K562 (cell line): ENCODE data around the gene USP49. TPM values are rescaled to one million over a fixed set of nuclear protein-coding genes. Genes with fewer than 3 reads are reported as not detected.

Experiments
- BCOR ChIP-seq: fragments of 450-650 bp; IDR thresholded peaks from 2 replicates; pipeline ENCODE4 v1.6.1; 2016
- CBFA2T2 ChIP-seq: fragments of 450-650 bp; conservative IDR thresholded peaks from 2 replicates; pipeline ENCODE4 v1.6.1; 2017; ENCODE audit warnings: mild to moderate bottlenecking
- CTCF ChIP-seq, 3 experiments: IDR thresholded peaks in 2 of 3; conservative IDR thresholded peaks in 1 of 3; 2 replicates each; pipeline ENCODE4 v1.5.1; 2011 to 2012; ENCODE audit warnings: low read length in 3 of 3, mild to moderate bottlenecking in 3 of 3, control low read depth in 2 of 3, improper control_type of control experiment in 1 of 3, inconsistent platforms in 1 of 3, low read depth in 1 of 3, mixed read lengths in 1 of 3, moderate library complexity in 1 of 3; ENCODE audit not compliant: insufficient read depth in 2 of 3
- GATAD2A ChIP-seq: fragments of 450-650 bp; IDR thresholded peaks from 2 replicates; pipeline ENCODE4 v1.6.1; 2017
- KDM5B ChIP-seq: fragments of 200-600 bp; sonication (generic); IDR thresholded peaks from 2 replicates; pipeline ENCODE4 v1.6.1; 2012; ENCODE audit warnings: low read depth, mild to moderate bottlenecking, moderate library complexity, low read length, control low read depth, inconsistent platforms; ENCODE audit not compliant: insufficient replicate concordance
- LARP7 ChIP-seq: fragments of 450-650 bp; IDR thresholded peaks from 2 replicates; pipeline ENCODE4 v1.6.1; 2016
- NFXL1 ChIP-seq: fragments of 450-650 bp; formaldehyde crosslinking; IDR thresholded peaks from 2 replicates; pipeline ENCODE4 v1.4.0; 2021; ENCODE audit warnings: mild to moderate bottlenecking
- NUFIP1 ChIP-seq: fragments of 450-650 bp; IDR thresholded peaks from 2 replicates; pipeline ENCODE4 v1.6.1; 2018; ENCODE audit not compliant: partially characterized antibody
- SMARCC2 ChIP-seq: fragments of 450-650 bp; IDR thresholded peaks from 2 replicates; pipeline ENCODE4 v1.6.1; 2017; ENCODE audit warnings: antibody characterized with exemption, moderate library complexity, mild to moderate bottlenecking, low read depth
- TAF15 ChIP-seq: fragments of 200-400 bp; formaldehyde crosslinking; IDR thresholded peaks from 2 replicates; pipeline ENCODE4 v1.6.1; 2017; ENCODE audit warnings: mild to moderate bottlenecking, low read depth, low read length, moderate library complexity
- ZC3H11A ChIP-seq: IDR thresholded peaks from 2 replicates; pipeline ENCODE4 v1.6.1; 2012; ENCODE audit warnings: low read depth, low read length, improper control_type of control experiment
- polyA plus RNA-seq, 8 experiments: library from polyadenylated mRNA; depleted of rRNA in 4 of 8; stranded (reverse) in 5 of 8; unstranded in 3 of 8; fragments of >200 nt; fragmentation: Nextera tagmentation in 2 of 8; fragmentation: Illumina TruSeq in 1 of 8; extraction: Ambion mirVana in 2 of 8; extraction: Trizol in 1 of 8; gene quantifications; 2 replicates each; pipeline versions ENCODE4 v1.2.1 to v1.2.3, GENCODE V29; 2011 to 2014; ENCODE audit warnings: inconsistent platforms in 1 of 8, missing spikeins in 1 of 8
- total RNA-seq, 7 experiments: library from RNA; depleted of rRNA in 6 of 7; stranded (reverse); fragments of >200 nt in 6 of 7; fragmentation: Illumina TruSeq in 2 of 7; extraction: Trizol in 2 of 7; gene quantifications; 2 replicates each; pipeline versions ENCODE4 v1.2.1 to v1.2.3, GENCODE V29; 2011 to 2021; ENCODE audit warnings: low replicate concordance in 1 of 7
- TF ChIP-seq, protein P1 (sequence below): fragments of 250-450 bp; sonication (Bioruptor Pico); IDR thresholded peaks from 2 replicates; pipeline ENCODE4 v1.5.0; 2021
- TF ChIP-seq, protein P2 (sequence below): fragments of 250-450 bp; sonication (Bioruptor Pico); IDR thresholded peaks from 2 replicates; pipeline ENCODE4 v1.4.0; 2020; ENCODE audit warnings: borderline replicate concordance
- TF ChIP-seq, protein P3 (sequence below), 2 experiments: fragments of 450-650 bp; formaldehyde crosslinking in 1 of 2; IDR thresholded peaks; 2 replicates each; pipeline versions ENCODE4 v1.4.0 to v1.6.1; 2014 to 2020; ENCODE audit warnings: mild to moderate bottlenecking in 2 of 2, borderline replicate concordance in 1 of 2, low read depth in 1 of 2

Gene USP49
- total and polyA plus RNA-seq, 9 of the 15 experiments (the other 6 are each of a cell fraction or from before 2014, with no cell fraction given) = 1.0 to 9.9 (median 6.5) TPM

DNA sequence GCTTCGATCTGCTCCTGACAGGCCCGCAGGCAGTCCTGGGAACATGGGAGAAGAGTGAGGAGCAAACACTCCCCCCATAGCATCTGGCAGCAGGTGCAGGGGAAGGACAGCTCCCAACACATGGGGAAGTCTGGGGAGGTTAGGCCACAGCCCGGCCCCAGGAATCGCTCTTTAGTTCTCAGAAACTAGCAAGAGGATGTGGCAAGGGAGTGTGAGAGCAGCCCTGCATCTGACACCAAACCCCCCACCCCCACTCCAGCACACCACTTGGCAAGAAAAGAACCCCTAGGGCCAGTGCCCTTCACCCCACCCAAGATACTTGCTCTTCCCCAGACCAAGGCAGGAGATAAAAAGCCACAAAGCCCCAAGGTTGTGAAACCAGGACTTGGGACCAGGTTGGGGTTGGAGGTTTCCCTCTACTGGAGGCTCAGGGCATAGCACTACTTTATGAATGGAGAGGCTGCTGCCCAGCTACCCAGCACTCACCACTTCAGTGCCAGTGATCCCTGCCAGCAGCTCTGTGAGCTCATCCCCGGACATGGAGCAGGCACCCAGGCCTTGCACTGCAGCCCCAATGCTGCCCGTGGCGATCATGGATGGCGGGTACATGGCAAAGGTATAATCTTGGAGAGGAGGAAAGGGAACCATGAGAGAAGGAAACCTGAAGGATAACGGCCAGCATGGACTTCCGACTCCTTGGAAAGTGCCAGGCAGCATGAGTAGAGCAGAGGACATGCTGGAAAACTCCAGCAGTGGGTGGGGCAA is 41.1 kb upstream of the USP49 start (continued):
- TF ChIP-seq TAF15 (no peak), CTCF (IDR thresholded peaks at IDR 0.05 in 2 of 3, conservative IDR thresholded peaks at IDR 0.05 in 1 of 3; ENCODE audit: insufficient read depth in 2 of 3, low read depth in 1 of 3, low read length in 3 of 3) (peak; percentile 91 to 98 (median 95)), BCOR (peak; percentile 23; the same call in 1 of the 2 replicates), SMARCC2 (no peak; the same call in 1 of the 2 replicates), NUFIP1 (peak; percentile 68), NFXL1 (CRISPR knock-in tag) (no peak; the same call in 1 of the 2 replicates), GATAD2A (0 out of 2 replicates have a peak, but pooled peaks have one; percentile 62), LARP7 (no peak; the same call in 1 of the 2 replicates), KDM5B (no peak), ZC3H11A (no peak), CBFA2T2 (peak; percentile 66)
- TF ChIP-seq, protein P1, sequence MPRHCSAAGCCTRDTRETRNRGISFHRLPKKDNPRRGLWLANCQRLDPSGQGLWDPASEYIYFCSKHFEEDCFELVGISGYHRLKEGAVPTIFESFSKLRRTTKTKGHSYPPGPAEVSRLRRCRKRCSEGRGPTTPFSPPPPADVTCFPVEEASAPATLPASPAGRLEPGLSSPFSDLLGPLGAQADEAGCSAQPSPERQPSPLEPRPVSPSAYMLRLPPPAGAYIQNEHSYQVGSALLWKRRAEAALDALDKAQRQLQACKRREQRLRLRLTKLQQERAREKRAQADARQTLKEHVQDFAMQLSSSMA (CRISPR knock-in tag) = no peak
- TF ChIP-seq, protein P2, sequence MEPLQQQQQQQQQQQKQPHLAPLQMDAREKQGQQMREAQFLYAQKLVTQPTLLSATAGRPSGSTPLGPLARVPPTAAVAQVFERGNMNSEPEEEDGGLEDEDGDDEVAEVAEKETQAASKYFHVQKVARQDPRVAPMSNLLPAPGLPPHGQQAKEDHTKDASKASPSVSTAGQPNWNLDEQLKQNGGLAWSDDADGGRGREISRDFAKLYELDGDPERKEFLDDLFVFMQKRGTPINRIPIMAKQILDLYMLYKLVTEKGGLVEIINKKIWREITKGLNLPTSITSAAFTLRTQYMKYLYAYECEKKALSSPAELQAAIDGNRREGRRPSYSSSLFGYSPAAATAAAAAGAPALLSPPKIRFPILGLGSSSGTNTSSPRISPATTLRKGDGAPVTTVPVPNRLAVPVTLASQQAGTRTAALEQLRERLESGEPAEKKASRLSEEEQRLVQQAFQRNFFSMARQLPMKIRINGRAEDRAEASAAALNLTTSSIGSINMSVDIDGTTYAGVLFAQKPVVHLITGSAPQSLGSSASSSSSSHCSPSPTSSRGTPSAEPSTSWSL (CRISPR knock-in tag) = no peak
- TF ChIP-seq, protein P3, sequence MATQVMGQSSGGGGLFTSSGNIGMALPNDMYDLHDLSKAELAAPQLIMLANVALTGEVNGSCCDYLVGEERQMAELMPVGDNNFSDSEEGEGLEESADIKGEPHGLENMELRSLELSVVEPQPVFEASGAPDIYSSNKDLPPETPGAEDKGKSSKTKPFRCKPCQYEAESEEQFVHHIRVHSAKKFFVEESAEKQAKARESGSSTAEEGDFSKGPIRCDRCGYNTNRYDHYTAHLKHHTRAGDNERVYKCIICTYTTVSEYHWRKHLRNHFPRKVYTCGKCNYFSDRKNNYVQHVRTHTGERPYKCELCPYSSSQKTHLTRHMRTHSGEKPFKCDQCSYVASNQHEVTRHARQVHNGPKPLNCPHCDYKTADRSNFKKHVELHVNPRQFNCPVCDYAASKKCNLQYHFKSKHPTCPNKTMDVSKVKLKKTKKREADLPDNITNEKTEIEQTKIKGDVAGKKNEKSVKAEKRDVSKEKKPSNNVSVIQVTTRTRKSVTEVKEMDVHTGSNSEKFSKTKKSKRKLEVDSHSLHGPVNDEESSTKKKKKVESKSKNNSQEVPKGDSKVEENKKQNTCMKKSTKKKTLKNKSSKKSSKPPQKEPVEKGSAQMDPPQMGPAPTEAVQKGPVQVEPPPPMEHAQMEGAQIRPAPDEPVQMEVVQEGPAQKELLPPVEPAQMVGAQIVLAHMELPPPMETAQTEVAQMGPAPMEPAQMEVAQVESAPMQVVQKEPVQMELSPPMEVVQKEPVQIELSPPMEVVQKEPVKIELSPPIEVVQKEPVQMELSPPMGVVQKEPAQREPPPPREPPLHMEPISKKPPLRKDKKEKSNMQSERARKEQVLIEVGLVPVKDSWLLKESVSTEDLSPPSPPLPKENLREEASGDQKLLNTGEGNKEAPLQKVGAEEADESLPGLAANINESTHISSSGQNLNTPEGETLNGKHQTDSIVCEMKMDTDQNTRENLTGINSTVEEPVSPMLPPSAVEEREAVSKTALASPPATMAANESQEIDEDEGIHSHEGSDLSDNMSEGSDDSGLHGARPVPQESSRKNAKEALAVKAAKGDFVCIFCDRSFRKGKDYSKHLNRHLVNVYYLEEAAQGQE (IDR thresholded peaks at IDR 0.05; ENCODE audit: borderline replicate concordance) = peak; percentile 82; the same call in 1 of the 2 replicates
- TF ChIP-seq, protein P3 (CRISPR knock-in tag; IDR thresholded peaks at IDR 0.05; ENCODE audit: low read depth) = peak; percentile 57
